Body of pancreas (tissue), 4 donors: Measurements from ENCODE around the gene PDK3.

Source experiments
- POLR2A ChIP-seq, 3 donors: fragments of 450-650 bp; IDR thresholded peaks; one replicate each; pipeline ENCODE4 v1.6.1; 2016; ENCODE audit warnings: antibody characterized with exemption in 3 of 3, mild to moderate bottlenecking in 2 of 3
- TF ChIP-seq, protein P1 (sequence below), 7 experiments: fragments of 450-650 bp in 4 of 7; fragments of 200-600 bp in 3 of 7; sonication (generic) in 3 of 7; IDR thresholded peaks; one replicate each; pipeline ENCODE4 v1.5.1; 2016 to 2019; ENCODE audit warnings: antibody characterized with exemption in 7 of 7

DNA sequence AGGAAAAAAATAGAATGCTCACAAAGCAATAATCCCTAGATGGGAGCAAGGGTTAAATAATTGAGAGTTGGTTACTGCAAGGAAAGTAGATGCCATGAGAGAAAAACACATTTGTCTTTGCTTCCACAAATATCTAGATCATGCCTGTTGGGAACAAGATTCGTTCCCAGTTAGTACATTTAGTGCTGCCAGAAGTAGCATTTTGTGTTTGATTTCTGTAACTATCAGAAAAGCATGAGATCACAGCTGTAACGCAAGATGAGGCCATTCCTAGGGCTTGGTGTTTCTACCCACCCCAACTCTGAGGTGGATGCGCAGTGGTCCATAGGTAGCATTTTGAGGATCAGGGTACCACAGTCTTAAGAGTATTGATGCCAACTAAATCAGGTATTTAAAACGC is 20.4 kb upstream of the PDK3 start:
- TF ChIP-seq, protein P1, sequence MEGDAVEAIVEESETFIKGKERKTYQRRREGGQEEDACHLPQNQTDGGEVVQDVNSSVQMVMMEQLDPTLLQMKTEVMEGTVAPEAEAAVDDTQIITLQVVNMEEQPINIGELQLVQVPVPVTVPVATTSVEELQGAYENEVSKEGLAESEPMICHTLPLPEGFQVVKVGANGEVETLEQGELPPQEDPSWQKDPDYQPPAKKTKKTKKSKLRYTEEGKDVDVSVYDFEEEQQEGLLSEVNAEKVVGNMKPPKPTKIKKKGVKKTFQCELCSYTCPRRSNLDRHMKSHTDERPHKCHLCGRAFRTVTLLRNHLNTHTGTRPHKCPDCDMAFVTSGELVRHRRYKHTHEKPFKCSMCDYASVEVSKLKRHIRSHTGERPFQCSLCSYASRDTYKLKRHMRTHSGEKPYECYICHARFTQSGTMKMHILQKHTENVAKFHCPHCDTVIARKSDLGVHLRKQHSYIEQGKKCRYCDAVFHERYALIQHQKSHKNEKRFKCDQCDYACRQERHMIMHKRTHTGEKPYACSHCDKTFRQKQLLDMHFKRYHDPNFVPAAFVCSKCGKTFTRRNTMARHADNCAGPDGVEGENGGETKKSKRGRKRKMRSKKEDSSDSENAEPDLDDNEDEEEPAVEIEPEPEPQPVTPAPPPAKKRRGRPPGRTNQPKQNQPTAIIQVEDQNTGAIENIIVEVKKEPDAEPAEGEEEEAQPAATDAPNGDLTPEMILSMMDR (IDR thresholded peaks at IDR 0.05), result no peak
- no peak for TF ChIP-seq POLR2A (IDR thresholded peaks at IDR 0.05)
